PC-3 (cell line): Measurements from ENCODE around the gene CHN1. TPM values are rescaled to one million over a fixed set of nuclear protein-coding genes. Genes with fewer than 3 reads are reported as not detected.

Experiments
- ATAC-seq: fragments of 200-7000 bp; cut with Tn5 transposase; 2 replicates; pipeline ENCODE4 v1.9.1; 2020; ENCODE audit warnings: mild to moderate bottlenecking, moderate library complexity
- BruUV-seq: library from RNA; stranded (reverse); fragments of 400-500 nt; replicated peaks from 2 replicates; lab custom pipeline; 2021; lab: Mats Ljungman, UMichigan
- CTCF ChIA-PET: fragments of 300-600 bp; sonication (Branson Sonifier 250); formaldehyde crosslinking; loops from one replicate; lab custom pipeline; 2022; ENCODE audit warnings: antibody characterized with exemption; lab: Charles Lee
- POLR2A ChIA-PET: fragments of 300-600 bp; sonication (Branson Sonifier 250); formaldehyde crosslinking; loops from one replicate; lab custom pipeline; 2022; ENCODE audit warnings: antibody characterized with exemption; ENCODE audit not compliant: unreplicated experiment; lab: Charles Lee
- DNase-seq: peaks from one replicate; pipeline ENCODE4 v3.0.0-alpha.2; 2015
- H2AFZ ChIP-seq: fragments of 300-600 bp; sonication (generic); 2 replicates; pipeline ENCODE4 v1.6.0; 2016; ENCODE audit warnings: antibody characterized with exemption, low read length
- H3F3A ChIP-seq: fragments of 300-600 bp; sonication (generic); one replicate; pipeline ENCODE4 v1.6.0; 2017; ENCODE audit warnings: antibody characterized with exemption, low read length, control low read depth, mild to moderate bottlenecking; ENCODE audit not compliant: unreplicated experiment
- H3K27ac ChIP-seq: fragments of 300-600 bp; sonication (generic); 2 replicates; pipeline ENCODE4 v1.5.1; 2016; ENCODE audit warnings: mild to moderate bottlenecking, low read length
- H3K27me3 ChIP-seq: fragments of 300-600 bp; sonication (generic); 2 replicates; pipeline ENCODE4 v1.6.1; 2016; ENCODE audit warnings: low read length, mixed read lengths
- H3K36me3 ChIP-seq: fragments of 300-600 bp; sonication (generic); 2 replicates; pipeline ENCODE4 v1.6.1; 2016; ENCODE audit warnings: low read depth, mixed run types, low read length, mixed read lengths
- H3K4me1 ChIP-seq: fragments of 300-600 bp; sonication (generic); 2 replicates; pipeline ENCODE4 v1.5.1; 2016; ENCODE audit warnings: low read length; ENCODE audit not compliant: insufficient read depth
- H3K4me2 ChIP-seq: fragments of 300-600 bp; sonication (generic); 2 replicates; pipeline ENCODE4 v1.6.0; 2016; ENCODE audit warnings: low read length
- H3K4me3 ChIP-seq: fragments of 300-600 bp; sonication (generic); 2 replicates; pipeline ENCODE4 v1.5.1; 2016; ENCODE audit warnings: mild to moderate bottlenecking, low read length, mixed read lengths
- H3K79me2 ChIP-seq: fragments of 300-600 bp; sonication (generic); 2 replicates; pipeline ENCODE4 v1.6.1; 2017; ENCODE audit warnings: low read length, mixed read lengths
- H3K9ac ChIP-seq: fragments of 300-600 bp; sonication (generic); 2 replicates; pipeline ENCODE4 v1.6.0; 2016; ENCODE audit warnings: mild to moderate bottlenecking, low read length
- H3K9me2 ChIP-seq: fragments of 300-600 bp; sonication (generic); replicated peaks from 2 replicates; pipeline ENCODE4 v1.6.1; 2016; ENCODE audit warnings: mixed run types, low read length, mixed read lengths
- H3K9me3 ChIP-seq: fragments of 300-600 bp; sonication (generic); 2 replicates; pipeline ENCODE4 v1.6.1; 2016; ENCODE audit warnings: low read length, mixed read lengths
- H4K20me1 ChIP-seq: fragments of 300-600 bp; sonication (generic); 2 replicates; pipeline ENCODE4 v1.6.1; 2016; ENCODE audit warnings: low read length, mixed read lengths
- EZH2 ChIP-seq: fragments of 300-600 bp; sonication (generic); IDR thresholded peaks from one replicate; pipeline ENCODE4 v1.6.1; 2017; ENCODE audit warnings: antibody characterized with exemption, mild to moderate bottlenecking, low read length; ENCODE audit not compliant: unreplicated experiment
- EZH2phosphoT487 ChIP-seq: fragments of 300-600 bp; sonication (generic); IDR thresholded peaks from 2 replicates; pipeline ENCODE4 v1.6.1; 2018; ENCODE audit warnings: mild to moderate bottlenecking, antibody characterized with exemption, low read length, borderline replicate concordance
- intact Hi-C: fragments of 100-400 bp; cut with micrococcal nuclease; formaldehyde crosslinking; loops from 2 replicates; pipeline ENCODE4 v1.9.0; 2023
- total RNA-seq: library from RNA; depleted of rRNA; stranded (reverse); fragments of >200 nt; gene quantifications from 2 replicates; pipeline ENCODE4 v1.2.3, GENCODE V29; 2014
- TF ChIP-seq, protein P1 (sequence below): fragments of 300-600 bp; sonication (generic); conservative IDR thresholded peaks from 2 replicates; pipeline ENCODE4 v1.5.1; 2017; ENCODE audit warnings: antibody characterized with exemption, low read depth, mild to moderate bottlenecking, low read length

Gene CHN1
- total RNA-seq, 1 experiment from 2014 or later = 7.8 TPM

DNA sequence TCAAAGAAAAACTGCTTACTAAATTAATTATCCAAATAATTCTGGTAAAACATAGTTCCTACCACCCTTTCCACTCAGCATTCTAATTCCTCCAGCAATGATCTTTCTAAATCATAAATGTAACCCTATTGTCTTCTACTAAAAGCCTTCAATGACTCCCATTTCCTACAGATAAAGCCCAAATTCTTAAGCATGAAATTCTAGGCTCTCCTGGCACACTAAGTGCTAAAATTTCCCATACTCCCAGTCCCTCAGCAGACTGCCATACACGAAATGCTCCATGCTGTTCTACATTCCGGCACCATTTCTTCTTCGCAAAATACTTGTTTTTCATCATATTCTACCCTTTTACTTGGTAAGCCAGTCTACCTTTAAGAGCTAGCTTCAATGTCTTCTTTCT lies 96.9 kb downstream of the CHN1 start:
- H4K20me1 ChIP-seq = no peaks in the 10 kb centered on the region
- no peak overlapping the region for H3K27ac ChIP-seq
- H3F3A ChIP-seq = no peaks in the 10 kb centered on the region
- no peak overlapping the region for H3K4me3 ChIP-seq
- no peak for DNase-seq
- H3K79me2 ChIP-seq = no peaks in the 10 kb centered on the region
- no peaks in the 10 kb centered on the region for H3K27me3 ChIP-seq
- no peak overlapping the region for H3K9ac ChIP-seq
- TF ChIP-seq EZH2phosphoT487 (no peak), EZH2 (no peak)
- TF ChIP-seq, protein P1, sequence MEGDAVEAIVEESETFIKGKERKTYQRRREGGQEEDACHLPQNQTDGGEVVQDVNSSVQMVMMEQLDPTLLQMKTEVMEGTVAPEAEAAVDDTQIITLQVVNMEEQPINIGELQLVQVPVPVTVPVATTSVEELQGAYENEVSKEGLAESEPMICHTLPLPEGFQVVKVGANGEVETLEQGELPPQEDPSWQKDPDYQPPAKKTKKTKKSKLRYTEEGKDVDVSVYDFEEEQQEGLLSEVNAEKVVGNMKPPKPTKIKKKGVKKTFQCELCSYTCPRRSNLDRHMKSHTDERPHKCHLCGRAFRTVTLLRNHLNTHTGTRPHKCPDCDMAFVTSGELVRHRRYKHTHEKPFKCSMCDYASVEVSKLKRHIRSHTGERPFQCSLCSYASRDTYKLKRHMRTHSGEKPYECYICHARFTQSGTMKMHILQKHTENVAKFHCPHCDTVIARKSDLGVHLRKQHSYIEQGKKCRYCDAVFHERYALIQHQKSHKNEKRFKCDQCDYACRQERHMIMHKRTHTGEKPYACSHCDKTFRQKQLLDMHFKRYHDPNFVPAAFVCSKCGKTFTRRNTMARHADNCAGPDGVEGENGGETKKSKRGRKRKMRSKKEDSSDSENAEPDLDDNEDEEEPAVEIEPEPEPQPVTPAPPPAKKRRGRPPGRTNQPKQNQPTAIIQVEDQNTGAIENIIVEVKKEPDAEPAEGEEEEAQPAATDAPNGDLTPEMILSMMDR = no peak
- H3K9me2 ChIP-seq = no peaks in the 10 kb centered on the region
- H3K4me1 ChIP-seq = no peaks in the 10 kb centered on the region
- intact Hi-C loops = no loop called here
- POLR2A ChIA-PET = no interaction called here
- no peak for ATAC-seq
- CTCF ChIA-PET = no interaction called here
- no peak overlapping the region for H2AFZ ChIP-seq
- H3K36me3 ChIP-seq = no peaks in the 10 kb centered on the region
- no peak overlapping the region for H3K4me2 ChIP-seq
- no peaks in the 10 kb centered on the region for H3K9me3 ChIP-seq
- BruUV-seq = no TSS peak

DNA sequence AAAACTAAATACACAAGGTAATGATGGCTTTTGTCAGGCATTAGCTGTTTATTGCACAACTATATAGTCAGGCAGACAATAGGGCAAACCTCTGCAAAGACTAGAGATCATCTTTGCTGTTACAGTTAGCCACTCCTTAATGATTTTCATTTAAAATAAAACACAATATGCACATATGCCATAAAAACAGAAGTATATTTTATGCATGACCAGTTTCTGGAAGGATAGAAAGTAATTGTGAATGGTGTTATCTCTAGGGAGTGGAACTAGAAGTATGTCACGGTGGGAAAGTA lies 102.0 kb downstream of the CHN1 start:
- Histone ChIP-seq H4K20me1 (no peaks in the 10 kb centered on the region), H3K27ac (no peak overlapping the region), H3K9me2 (no peaks in the 10 kb centered on the region), H3K4me1 (no peaks in the 10 kb centered on the region), H3K4me2 (no peak overlapping the region), H3K36me3 (no peaks in the 10 kb centered on the region), H2AFZ (no peak overlapping the region), H3K9me3 (no peaks in the 10 kb centered on the region), H3F3A (no peaks in the 10 kb centered on the region), H3K9ac (no peak overlapping the region), H3K4me3 (no peak overlapping the region), H3K79me2 (no peaks in the 10 kb centered on the region), H3K27me3 (no peaks in the 10 kb centered on the region)
- intact Hi-C loops = no loop called here
- TF ChIP-seq EZH2phosphoT487 (no peak), EZH2 (no peak)
- TF ChIP-seq, protein P1 = no peak
- ChIA-PET POLR2A (no interaction called here), CTCF (no interaction called here)
- DNase-seq = no peak
- BruUV-seq = no TSS peak
- ATAC-seq = no peak

DNA sequence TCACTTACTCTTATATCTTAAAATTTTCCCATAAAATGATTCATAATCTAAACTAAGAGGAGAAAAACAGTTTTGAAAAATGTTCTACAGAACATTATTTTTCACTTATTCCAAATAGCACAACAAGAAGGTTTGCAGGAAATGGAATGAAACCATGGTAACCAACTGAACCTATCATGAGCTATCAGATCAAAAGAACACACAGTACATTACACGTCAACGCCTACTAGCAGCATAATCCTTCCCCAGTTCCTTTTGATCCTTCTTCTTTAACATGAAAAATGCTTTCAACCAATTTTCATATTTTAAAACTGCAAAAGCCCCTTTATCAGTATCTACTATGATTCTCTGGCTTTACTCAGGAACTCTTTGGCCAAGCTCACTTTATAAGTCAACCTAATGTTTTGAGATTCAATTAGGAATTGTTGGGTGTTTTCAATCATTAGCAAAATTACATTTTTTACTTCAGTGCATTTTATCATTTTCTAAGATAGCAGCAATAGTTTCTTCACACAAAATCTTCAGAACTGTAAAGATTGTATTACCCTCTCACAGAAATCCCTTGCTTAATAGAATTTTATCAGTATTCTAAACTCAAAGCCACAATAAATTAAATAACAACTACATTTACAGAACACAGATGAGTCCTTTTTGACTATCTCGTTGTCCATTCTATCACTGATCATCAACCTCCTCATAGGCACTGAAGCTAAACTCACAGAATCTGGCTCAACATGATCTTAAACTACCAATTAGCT lies 102.5 kb downstream of the CHN1 start:
- DNase-seq (no peak), ATAC-seq (no peak)
- POLR2A ChIA-PET = no interaction called here
- Histone ChIP-seq H3K9me3 (no peaks in the 10 kb centered on the region), H3K9me2 (no peaks in the 10 kb centered on the region), H3K27ac (no peak overlapping the region), H4K20me1 (no peaks in the 10 kb centered on the region), H3K4me2 (no peak overlapping the region), H3K9ac (no peak overlapping the region), H2AFZ (no peak overlapping the region), H3K27me3 (no peaks in the 10 kb centered on the region), H3F3A (no peaks in the 10 kb centered on the region), H3K36me3 (no peaks in the 10 kb centered on the region), H3K79me2 (no peaks in the 10 kb centered on the region), H3K4me1 (no peaks in the 10 kb centered on the region), H3K4me3 (no peak overlapping the region)
- BruUV-seq = no TSS peak
- CTCF ChIA-PET = no interaction called here
- intact Hi-C loops = no loop called here
- TF ChIP-seq EZH2 = no peak
- no peak for TF ChIP-seq EZH2phosphoT487
- TF ChIP-seq, protein P1 = no peak
